Stimulated activated naive CD4-positive, alpha-beta T cell treated with Interleukin-2 at 50 U/mL for 16 hours (primary cell): ENCODE measurements around the gene OR1F1.
"Not testable (repeated sequence)": the region's sequence is repeated elsewhere in the genome, so short reads cannot be mapped to it uniquely, and the experiment has no call there.

Experiments used
- DNase-seq: peaks from one replicate; lab custom pipeline; 2025; lab: John Stamatoyannopoulos, UW

Gene OR1F1

GRCh38 chr16:3173892-3174617 is 13.9 kb upstream of the OR1F1 start:
- DNase-seq, result no peak

DNA sequence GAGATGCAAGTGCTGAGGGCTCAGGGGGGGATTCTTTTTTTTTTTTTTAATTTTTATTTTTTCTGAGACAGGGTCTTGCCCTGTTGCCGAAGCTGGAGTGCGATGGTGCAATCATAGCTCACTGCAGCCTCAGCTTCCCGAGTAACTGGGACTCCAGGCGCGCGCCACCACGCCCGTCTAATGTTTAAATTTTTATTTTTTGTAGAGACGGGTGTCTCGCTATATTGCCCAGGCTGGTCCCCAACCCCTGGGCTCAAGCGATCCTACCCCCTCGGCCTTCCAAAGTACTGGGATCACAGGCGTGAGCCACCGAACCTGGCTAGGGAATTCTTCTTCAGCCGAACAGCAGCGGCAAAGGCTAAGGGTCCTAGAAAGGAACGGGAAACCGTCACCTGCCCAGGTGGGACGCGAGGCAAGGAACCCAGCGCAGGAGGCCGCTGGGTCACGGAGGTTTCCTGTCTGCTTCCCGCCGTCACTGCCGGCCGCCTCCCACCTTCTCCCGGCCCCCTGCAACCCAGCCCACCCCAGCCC is 13.3 kb upstream of the OR1F1 start:
- DNase-seq, result no peak

DNA sequence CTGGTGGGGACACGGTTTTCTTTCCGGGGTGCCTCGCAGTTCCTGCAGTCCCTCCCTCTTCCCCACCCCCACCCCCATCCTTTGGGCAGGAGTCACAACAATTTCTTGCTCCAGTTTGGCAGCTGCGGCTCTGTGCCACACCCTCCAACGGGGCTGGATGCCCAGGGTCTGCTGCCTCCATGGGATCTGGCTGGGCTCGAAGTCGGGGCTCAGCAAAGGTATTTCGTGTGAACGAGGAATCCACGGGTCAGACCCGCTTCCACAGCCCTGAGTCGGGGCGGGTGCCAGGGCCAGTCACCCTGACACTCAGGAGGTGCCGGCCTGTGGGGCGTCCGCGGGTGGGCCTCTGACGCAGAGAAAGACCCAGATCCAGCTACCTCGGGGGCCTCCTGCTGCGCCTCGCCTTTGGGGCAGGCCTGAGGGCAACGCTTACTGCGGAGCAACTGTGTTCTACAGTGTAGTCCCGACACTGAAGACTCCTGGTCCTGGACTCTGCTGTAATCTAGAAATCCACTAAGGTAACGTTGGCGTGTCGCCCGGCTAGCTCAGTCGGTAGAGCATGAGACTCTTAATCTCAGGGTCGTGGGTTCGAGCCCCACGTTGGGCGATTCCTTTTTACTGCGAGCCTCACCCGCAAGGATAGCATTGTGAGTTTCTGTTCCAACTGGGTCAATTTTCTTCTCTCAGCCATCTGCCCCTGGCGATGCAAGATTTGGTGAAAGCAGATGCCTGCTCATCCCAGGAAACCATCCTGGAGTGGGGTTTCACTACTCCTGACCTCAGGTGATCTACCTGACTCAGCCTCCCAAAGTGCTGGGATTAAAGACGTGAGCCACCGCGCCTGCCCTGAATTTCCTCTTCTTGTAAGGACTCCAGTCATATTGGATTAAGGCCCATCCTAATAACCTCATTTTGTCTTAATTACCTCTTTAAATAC is 12.6 kb upstream of the OR1F1 start:
- DNase-seq, result no peak

DNA sequence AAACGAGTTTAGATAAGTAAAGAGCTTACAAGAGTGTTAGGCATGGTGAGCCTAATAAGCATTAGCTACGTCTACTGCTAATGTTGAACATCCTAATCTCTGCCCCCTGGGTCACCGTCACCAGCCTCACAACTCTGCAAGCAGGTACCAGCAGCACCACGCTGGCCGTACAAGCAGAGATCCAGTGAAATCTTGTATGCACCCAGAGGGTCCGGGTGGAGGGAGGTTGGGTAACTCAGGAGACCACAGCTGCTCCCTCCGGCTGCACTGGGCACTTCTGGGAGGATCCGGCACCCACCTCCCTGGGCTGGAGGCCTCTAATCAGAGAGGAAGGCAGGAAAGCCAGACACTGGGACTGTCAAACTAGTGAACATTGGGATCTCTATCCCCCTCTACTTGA is 8.4 kb upstream of the OR1F1 start:
- no peak for DNase-seq

DNA sequence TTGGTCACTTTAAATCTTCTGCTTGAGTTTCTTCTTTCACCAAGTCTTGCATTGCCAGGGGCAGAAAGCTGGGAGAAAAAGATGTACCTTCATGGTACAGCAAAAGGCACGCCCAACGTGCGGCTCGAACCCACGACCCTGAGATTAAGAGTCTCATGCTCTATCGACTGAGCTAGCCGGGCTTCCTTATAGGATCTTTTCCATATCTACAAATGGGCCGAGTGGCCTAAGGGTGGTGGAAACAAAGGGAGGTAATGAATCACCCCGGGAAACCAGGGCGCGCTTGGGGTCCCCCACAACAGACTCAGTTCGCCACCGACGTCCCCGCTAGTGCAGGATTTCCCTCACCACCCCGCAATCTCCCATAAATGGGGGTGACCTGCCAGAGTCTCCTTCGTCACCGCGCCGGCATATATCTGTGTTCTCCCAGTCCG is 7.5 kb upstream of the OR1F1 start:
- DNase-seq, result no peak

GRCh38 chr16:3182293-3182607 is 5.8 kb upstream of the OR1F1 start:
- DNase-seq, result not testable (repeated sequence)

GRCh38 chr16:3182608-3183444 is 5.2 kb upstream of the OR1F1 start:
- DNase-seq, result no peak

DNA sequence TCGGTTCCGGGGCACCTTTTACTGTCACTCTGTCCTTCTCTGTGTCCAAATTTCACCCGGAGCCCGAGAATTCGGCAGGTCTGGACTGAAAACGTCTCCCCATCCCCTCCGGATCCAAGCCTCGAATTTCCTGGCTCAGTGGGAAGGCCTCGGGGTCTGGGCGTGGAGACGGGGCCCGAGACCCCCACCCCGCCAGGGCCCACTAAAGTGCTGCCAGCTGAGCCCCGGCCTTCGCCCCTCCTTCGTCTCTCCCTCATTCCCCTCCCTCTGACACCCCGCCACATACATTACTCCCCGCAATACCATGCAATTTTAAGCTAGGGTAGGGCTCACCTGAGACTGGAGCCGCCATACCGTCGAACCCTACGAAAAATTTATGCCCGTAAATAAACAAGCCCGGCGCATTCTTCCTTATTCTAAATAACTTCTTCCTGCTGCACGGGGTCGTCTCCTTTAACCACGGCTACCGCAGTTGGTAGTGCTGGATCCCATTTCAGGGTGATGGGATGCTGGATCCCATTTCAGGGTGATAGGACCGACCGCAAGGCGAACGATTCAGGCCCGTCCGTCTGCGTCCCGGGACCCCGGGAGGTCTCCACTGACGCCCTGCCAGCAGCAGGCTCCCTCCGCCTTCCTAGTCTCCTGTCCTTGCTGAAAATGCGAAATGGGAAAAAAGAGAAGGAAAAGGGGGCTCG is 4.4 kb upstream of the OR1F1 start:
- no peak for DNase-seq

GRCh38 chr16:3186946-3187690 is 886 bp upstream of the OR1F1 start:
- DNase-seq, result no peak

DNA sequence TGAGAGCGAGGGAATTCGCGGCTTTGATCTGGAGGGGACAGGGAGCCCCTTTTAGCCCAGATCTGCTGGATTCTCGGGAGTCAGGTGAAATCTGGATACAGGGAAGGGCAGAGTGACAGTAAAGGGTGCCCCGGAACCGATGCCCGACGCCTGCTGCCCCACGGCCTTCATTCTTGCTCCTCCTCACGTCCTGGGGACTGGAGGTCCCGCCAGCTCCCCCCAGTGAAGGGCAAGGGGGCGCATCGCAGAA is 596 bp downstream of the OR1F1 start:
- DNase-seq, result no peak

DNA sequence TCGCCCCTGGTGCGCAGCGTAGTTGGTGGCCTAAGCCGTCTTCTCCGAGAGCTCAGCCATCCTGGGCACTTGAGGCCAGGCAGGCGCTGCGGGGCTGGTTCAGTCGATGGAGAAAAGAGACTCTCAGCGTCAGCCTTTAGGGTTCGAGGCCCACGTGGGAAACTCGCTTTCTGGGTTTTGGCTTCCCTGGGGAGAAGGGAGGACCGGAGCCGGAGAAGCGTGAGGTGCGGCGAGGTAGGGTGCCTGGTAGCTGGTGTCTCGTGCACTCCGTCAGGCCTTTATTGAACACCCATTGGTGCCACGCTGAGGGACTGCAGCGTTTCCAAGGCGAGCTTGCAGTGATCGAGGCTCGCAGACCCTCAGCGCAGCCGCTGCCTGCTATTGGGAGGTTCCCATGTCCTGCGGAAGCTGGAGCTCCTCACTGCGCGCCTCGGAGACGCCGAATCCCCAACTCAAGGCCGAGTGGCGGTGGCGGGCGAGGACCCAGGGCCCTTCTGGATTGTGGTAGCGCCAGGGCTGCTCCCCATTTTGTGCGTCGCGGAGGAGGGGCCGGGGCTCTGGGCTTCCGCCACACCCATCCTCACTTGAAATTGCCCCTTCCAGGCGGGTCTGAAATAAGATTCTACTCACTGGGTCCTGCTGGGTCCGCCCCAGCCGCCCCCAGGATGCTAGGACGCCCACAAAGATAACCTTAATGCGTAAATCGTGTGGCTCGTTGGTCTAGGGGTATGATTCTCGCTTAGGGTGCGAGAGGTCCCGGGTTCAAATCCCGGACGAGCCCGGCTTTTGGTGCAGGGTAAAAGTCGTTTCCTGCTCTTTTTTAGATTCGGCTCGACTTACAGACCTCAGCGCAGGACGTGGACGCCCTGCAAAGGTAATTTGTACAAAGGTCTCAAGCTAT is 1.2 kb downstream of the OR1F1 start:
- DNase-seq, result no peak

GRCh38 chr16:3189869-3190268 is 1.9 kb downstream of the OR1F1 start:
- no peak for DNase-seq

GRCh38 chr16:3190949-3191353 is 2.9 kb downstream of the OR1F1 start:
- no peak for DNase-seq

- no peak for DNase-seq
Measured at GRCh38 chr16:3192476-3193019, 4.5 kb downstream of the OR1F1 start.

DNA sequence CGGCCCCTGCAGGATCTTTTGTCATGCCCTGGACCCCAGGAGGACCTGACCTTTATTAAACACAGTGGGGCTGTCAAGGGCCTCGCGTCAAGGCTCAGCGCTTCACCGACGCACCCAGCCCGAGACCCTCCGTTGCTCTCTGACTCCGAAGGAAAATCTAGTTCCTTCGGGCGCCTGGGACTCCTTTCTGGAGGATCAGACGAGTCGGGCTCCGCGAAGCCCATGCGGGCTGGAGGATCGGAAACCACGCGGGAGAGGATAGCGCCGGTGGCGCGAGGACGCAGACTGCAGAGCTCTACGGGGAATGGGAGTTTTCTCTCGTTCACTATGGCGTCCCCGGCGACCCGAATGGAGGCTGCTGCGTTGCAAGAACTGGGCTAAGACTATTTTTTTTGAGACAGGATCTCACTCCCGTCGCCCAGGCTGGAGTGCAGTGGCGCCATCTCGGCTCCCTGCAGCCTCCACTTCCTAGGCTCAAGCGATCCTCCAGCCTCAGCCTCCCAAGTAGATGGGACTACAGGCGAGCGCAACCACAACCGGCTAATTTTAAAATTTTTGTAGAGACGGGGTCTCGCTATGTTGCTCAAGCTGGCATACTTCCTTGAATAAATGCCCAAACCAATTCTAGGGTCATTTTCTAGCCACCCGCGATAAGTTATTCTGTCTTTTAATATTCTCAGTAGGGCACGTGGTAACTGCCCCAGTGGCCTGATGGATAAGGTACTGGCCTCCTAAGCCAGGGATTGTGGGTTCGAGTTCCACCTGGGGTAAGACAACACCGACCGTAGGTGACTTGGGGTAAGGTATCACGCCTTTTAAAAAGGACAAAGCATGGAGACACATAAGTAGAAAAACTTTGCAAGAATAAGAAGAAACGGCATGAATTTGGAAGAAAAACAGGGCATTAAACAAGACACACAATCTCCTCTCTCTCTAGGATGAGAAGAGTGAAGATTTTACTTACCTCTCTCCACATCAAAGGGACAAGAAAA is 5.5 kb downstream of the OR1F1 start:
- no peak for DNase-seq

DNA sequence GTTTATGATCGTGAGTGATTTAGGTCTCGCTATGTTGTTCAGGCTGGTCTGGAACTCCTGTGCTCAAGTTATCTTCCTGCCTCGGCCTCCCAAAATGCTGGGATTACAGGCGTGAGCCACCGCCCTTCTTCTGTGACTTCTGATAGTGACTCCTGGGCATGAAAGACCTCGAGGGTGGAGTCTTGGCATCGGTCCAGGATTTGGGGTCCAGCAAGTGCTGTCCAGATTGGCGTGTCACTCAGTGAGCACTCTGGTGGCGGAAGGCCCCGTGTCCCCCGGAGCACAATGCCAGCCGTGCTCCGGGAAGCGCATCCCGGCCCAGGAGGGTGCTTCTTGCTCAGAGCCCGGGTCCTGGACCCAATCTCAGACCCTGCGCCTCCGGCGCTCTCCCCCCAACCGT is 6.8 kb downstream of the OR1F1 start:
- DNase-seq, result no peak

GRCh38 chr16:3195975-3196374 is 8.0 kb downstream of the OR1F1 start:
- DNase-seq, result no peak

DNA sequence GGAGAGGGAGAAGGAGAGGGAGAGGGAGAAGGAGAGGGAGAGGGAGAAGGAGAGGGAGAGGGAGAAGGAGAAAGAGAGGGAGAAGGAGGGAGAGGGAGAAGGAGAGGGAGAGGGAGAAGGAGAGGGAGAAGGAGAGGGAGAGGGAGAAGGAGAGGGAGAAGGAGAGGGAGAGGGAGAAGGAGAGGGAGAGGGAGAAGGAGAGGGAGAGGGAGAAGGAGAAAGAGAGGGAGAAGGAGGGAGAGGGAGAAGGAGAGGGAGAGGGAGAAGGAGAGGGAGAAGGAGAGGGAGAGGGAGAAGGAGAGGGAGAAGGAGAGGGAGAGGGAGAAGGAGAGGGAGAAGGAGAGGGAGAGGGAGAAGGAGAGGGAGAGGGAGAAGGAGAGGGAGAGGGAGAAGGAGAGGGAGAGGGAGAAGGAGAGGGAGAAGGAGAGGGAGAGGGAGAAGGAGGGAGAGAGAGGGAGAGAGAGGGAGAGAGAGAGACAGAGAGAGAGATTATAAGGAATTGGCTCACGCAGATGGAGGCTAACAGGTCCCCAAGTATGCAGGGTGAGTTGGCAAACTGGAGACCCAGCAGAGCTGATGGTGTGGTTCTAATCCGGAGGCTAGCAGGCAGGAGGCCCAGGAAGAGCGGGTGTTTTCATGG is 9.8 kb downstream of the OR1F1 start:
- DNase-seq, result not testable (repeated sequence)
